SU-DHL-6 (cell line): Measurements from ENCODE around the gene EXOC3.

Source experiments
- H2AFZ ChIP-seq: fragments of 200-600 bp; sonication (generic); 2 replicates; pipeline ENCODE4 v1.6.1; 2014; ENCODE audit warnings: low read depth, mild to moderate bottlenecking, moderate library complexity, mixed read lengths, antibody characterized with exemption, low read length; ENCODE audit not compliant: severe bottlenecking
- H3F3A ChIP-seq: fragments of 200-600 bp; shearing (Covaris generic); 2 replicates; pipeline ENCODE4 v1.6.0; 2016; ENCODE audit warnings: antibody characterized with exemption, mild to moderate bottlenecking; ENCODE audit not compliant: insufficient read depth
- H3K27ac ChIP-seq: fragments of 200-600 bp; sonication (generic); 2 replicates; pipeline ENCODE4 v1.5.1; 2016; ENCODE audit warnings: low read depth, mild to moderate bottlenecking, low read length, moderate library complexity, mixed read lengths
- H3K27me3 ChIP-seq: fragments of 200-600 bp; sonication (generic), shearing (Covaris generic); 2 replicates; pipeline ENCODE4 v1.6.0; 2014; ENCODE audit warnings: mild to moderate bottlenecking, low read length
- H3K36me3 ChIP-seq: fragments of 200-600 bp; sonication (generic); 2 replicates; pipeline ENCODE4 v1.6.1; 2014; ENCODE audit warnings: mild to moderate bottlenecking, low read length, mixed read lengths
- H3K4me2 ChIP-seq: fragments of 300-600, 200-600 bp; shearing (Covaris generic), sonication (generic); 2 replicates; pipeline ENCODE4 v1.6.0; 2014; ENCODE audit warnings: low read length, low read depth, mild to moderate bottlenecking; ENCODE audit not compliant: poor library complexity, severe bottlenecking
- H3K4me3 ChIP-seq: fragments of 200-600 bp; sonication (generic); 2 replicates; pipeline ENCODE4 v1.5.1; 2014; ENCODE audit warnings: antibody characterized with exemption, low read length, mild to moderate bottlenecking, mixed read lengths; ENCODE audit not compliant: insufficient read depth, poor library complexity, severe bottlenecking
- H3K79me2 ChIP-seq: fragments of 200-600 bp; sonication (generic); 2 replicates; pipeline ENCODE4 v1.6.1; 2014; ENCODE audit warnings: mild to moderate bottlenecking, low read length, moderate library complexity; ENCODE audit not compliant: insufficient read depth
- H3K9ac ChIP-seq: fragments of 200-600 bp; sonication (generic); 2 replicates; pipeline ENCODE4 v1.7.0; 2014; ENCODE audit warnings: mild to moderate bottlenecking, low read length
- H3K9me2 ChIP-seq: fragments of 200-600 bp; sonication (generic); replicated peaks from 2 replicates; pipeline ENCODE4 v1.6.1; 2014; ENCODE audit warnings: low read length; ENCODE audit not compliant: insufficient read depth
- H3K9me3 ChIP-seq: fragments of 200-600 bp; sonication (generic); 2 replicates; pipeline ENCODE4 v1.6.1; 2014; ENCODE audit warnings: low read length, mixed read lengths; ENCODE audit not compliant: insufficient read depth
- H4K20me1 ChIP-seq: fragments of 200-600 bp; sonication (generic); 2 replicates; pipeline ENCODE4 v1.6.1; 2014; ENCODE audit warnings: low read depth, mild to moderate bottlenecking, antibody characterized with exemption, low read length, moderate library complexity, mixed read lengths
- EZH2phosphoT487 ChIP-seq: fragments of 200-600 bp; sonication (generic), shearing (Covaris generic); conservative IDR thresholded peaks from 2 replicates; pipeline ENCODE4 v1.6.1; 2018; ENCODE audit warnings: mild to moderate bottlenecking, antibody characterized with exemption, low read length, moderate library complexity, mixed read lengths
- TF ChIP-seq, protein P1 (sequence below): fragments of 200-600 bp; sonication (generic); IDR thresholded peaks from one replicate; pipeline ENCODE4 v1.5.1; 2017; ENCODE audit warnings: antibody characterized with exemption, mild to moderate bottlenecking, low read length, moderate library complexity; ENCODE audit not compliant: insufficient read depth, poor library complexity, severe bottlenecking

EXOC3 gene

DNA sequence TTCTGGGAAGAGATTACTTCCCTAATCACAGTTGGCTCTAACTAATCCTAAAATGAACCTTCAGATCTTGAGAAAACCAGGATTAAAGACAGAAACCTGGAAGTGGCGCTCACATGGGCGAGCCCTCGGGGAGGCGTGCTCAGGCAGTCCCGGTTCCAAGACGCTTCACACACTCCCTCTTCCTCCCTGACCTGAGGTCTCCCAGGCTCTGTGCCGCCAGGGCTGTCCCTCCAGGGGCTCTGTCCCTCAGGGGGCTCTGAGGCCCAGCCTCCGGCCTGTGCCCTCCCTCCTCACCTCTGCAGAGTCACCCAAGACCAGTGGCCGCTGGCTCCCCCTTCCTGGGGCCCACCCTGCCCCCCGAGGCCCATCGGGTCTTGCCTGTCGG lies 71.1 kb downstream of the EXOC3 start:
- Histone ChIP-seq H3K27ac (no peak overlapping the region), H3K4me3 (no peak overlapping the region), H3K9ac (no peak overlapping the region), H3K9me2 (no peaks in the 10 kb centered on the region), H4K20me1 (no peaks in the 10 kb centered on the region), H3K79me2 (no peaks in the 10 kb centered on the region), H3K27me3 (no peaks in the 10 kb centered on the region), H3K4me2 (no peak overlapping the region), H3K36me3 (no peaks in the 10 kb centered on the region), H3F3A (no peaks in the 10 kb centered on the region), H3K9me3 (no peaks in the 10 kb centered on the region), H2AFZ (no peak overlapping the region)
- TF ChIP-seq, protein P1, sequence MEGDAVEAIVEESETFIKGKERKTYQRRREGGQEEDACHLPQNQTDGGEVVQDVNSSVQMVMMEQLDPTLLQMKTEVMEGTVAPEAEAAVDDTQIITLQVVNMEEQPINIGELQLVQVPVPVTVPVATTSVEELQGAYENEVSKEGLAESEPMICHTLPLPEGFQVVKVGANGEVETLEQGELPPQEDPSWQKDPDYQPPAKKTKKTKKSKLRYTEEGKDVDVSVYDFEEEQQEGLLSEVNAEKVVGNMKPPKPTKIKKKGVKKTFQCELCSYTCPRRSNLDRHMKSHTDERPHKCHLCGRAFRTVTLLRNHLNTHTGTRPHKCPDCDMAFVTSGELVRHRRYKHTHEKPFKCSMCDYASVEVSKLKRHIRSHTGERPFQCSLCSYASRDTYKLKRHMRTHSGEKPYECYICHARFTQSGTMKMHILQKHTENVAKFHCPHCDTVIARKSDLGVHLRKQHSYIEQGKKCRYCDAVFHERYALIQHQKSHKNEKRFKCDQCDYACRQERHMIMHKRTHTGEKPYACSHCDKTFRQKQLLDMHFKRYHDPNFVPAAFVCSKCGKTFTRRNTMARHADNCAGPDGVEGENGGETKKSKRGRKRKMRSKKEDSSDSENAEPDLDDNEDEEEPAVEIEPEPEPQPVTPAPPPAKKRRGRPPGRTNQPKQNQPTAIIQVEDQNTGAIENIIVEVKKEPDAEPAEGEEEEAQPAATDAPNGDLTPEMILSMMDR = no peak
- TF ChIP-seq EZH2phosphoT487 = no peak

DNA sequence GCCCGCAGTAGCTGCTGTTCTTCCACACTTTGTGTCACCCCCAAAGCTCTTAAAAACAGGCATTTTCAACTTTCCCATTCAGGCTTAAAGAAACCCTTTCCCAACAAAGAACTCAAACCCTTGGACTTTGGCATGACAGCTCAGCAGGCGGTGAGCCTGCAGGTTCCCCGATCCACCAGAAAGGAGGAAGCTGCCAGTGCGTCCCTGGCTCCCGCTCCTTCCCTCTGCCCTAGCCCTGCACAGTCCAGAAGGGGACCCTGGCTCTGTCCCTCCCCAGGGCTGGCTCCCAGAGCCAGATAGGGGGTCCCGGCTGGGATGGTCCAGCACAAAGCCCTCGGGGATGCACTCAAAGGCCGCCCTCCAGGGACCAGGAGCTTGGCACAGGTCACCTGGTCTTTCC lies 71.7 kb downstream of the EXOC3 start:
- Histone ChIP-seq H3K9me2 (no peaks in the 10 kb centered on the region), H3K9ac (no peak overlapping the region), H3K4me3 (no peak overlapping the region), H2AFZ (no peak overlapping the region), H3K36me3 (no peaks in the 10 kb centered on the region), H4K20me1 (no peaks in the 10 kb centered on the region), H3F3A (no peaks in the 10 kb centered on the region), H3K27ac (no peak overlapping the region), H3K79me2 (no peaks in the 10 kb centered on the region), H3K27me3 (no peaks in the 10 kb centered on the region), H3K9me3 (no peaks in the 10 kb centered on the region), H3K4me2 (no peak overlapping the region)
- TF ChIP-seq EZH2phosphoT487 = no peak
- TF ChIP-seq, protein P1 = no peak

- TF ChIP-seq EZH2phosphoT487 = no peak
- TF ChIP-seq, protein P1 = no peak
- H3K9me2 ChIP-seq = no peaks in the 10 kb centered on the region
- no peak overlapping the region for H3K4me3 ChIP-seq
- no peaks in the 10 kb centered on the region for H3K36me3 ChIP-seq
- H2AFZ ChIP-seq = no peak overlapping the region
- no peak overlapping the region for H3K9ac ChIP-seq
- no peaks in the 10 kb centered on the region for H3K9me3 ChIP-seq
- H3K4me2 ChIP-seq = no peak overlapping the region
- no peaks in the 10 kb centered on the region for H3K27me3 ChIP-seq
- H4K20me1 ChIP-seq = no peaks in the 10 kb centered on the region
- H3F3A ChIP-seq = no peaks in the 10 kb centered on the region
- H3K79me2 ChIP-seq = no peaks in the 10 kb centered on the region
- no peak overlapping the region for H3K27ac ChIP-seq
Measured at GRCh38 chr5:515273-515836, 72.4 kb downstream of the EXOC3 start.
